GM12878 (cell line): Measurements from ENCODE around the gene COL4A1.

ENCODE experiments used
- BACH1 ChIP-seq: fragments of 450-650 bp; IDR thresholded peaks from 2 replicates; pipeline ENCODE4 v1.6.1; 2017; ENCODE audit warnings: mild to moderate bottlenecking, borderline replicate concordance
- BRCA1 ChIP-seq: IDR thresholded peaks from 2 replicates; pipeline ENCODE4 v1.6.1; 2011; ENCODE audit warnings: low read depth, low read length, improper control_type of control experiment
- CREB1 ChIP-seq: IDR thresholded peaks from 2 replicates; pipeline ENCODE4 v1.6.1; 2012; ENCODE audit warnings: low read depth, mild to moderate bottlenecking, inconsistent platforms
- GABPA ChIP-seq: IDR thresholded peaks from 2 replicates; pipeline ENCODE4 v1.6.1; 2014; ENCODE audit warnings: antibody characterized with exemption, low read depth, mild to moderate bottlenecking, inconsistent platforms
- JUNB ChIP-seq: IDR thresholded peaks from 2 replicates; pipeline ENCODE4 v1.6.1; 2016; ENCODE audit warnings: antibody characterized with exemption, mild to moderate bottlenecking
- KDM1A ChIP-seq: fragments of 200-600 bp; sonication (generic); IDR thresholded peaks from 2 replicates; pipeline ENCODE4 v1.6.1; 2016; ENCODE audit warnings: borderline replicate concordance
- MYC ChIP-seq: IDR thresholded peaks from 2 replicates; pipeline ENCODE4 v1.6.1; 2011; ENCODE audit warnings: mild to moderate bottlenecking, low read length, moderate library complexity, inconsistent platforms; ENCODE audit not compliant: insufficient read depth, insufficient replicate concordance, insufficient read length, severe bottlenecking
- RFX5 ChIP-seq: IDR thresholded peaks from 2 replicates; pipeline ENCODE4 v1.6.1; 2011; ENCODE audit warnings: low read depth, low read length, improper control_type of control experiment
- TF ChIP-seq, protein P1 (sequence below): fragments of 450-650 bp; formaldehyde crosslinking; IDR thresholded peaks from 2 replicates; pipeline ENCODE4 v1.4.0; 2020; ENCODE audit warnings: mild to moderate bottlenecking, moderate library complexity
- TF ChIP-seq, protein P2 (sequence below): IDR thresholded peaks from 2 replicates; pipeline ENCODE4 v1.6.1; 2011; ENCODE audit warnings: low read depth, low read length, improper control_type of control experiment, borderline replicate concordance

DNA sequence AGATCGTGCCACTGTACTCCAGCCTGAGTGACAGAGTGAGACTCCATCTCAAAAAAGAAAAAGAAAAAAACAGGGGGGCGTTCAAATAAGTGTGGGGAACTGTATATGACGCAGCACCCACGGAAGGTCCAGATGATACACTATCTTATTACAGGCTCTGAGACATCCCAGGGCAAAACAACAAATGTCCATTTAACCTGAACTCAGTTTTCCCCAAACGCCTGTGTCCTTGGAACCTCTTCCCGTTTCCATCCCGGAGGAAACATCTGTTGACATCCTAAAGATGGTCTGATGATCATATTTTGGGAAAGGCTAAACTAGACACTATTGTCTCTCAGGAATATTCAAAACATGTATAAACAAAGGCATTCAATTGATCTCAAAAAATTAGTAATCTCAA, 72.4 kb downstream of the COL4A1 start:
- TF ChIP-seq, protein P1, sequence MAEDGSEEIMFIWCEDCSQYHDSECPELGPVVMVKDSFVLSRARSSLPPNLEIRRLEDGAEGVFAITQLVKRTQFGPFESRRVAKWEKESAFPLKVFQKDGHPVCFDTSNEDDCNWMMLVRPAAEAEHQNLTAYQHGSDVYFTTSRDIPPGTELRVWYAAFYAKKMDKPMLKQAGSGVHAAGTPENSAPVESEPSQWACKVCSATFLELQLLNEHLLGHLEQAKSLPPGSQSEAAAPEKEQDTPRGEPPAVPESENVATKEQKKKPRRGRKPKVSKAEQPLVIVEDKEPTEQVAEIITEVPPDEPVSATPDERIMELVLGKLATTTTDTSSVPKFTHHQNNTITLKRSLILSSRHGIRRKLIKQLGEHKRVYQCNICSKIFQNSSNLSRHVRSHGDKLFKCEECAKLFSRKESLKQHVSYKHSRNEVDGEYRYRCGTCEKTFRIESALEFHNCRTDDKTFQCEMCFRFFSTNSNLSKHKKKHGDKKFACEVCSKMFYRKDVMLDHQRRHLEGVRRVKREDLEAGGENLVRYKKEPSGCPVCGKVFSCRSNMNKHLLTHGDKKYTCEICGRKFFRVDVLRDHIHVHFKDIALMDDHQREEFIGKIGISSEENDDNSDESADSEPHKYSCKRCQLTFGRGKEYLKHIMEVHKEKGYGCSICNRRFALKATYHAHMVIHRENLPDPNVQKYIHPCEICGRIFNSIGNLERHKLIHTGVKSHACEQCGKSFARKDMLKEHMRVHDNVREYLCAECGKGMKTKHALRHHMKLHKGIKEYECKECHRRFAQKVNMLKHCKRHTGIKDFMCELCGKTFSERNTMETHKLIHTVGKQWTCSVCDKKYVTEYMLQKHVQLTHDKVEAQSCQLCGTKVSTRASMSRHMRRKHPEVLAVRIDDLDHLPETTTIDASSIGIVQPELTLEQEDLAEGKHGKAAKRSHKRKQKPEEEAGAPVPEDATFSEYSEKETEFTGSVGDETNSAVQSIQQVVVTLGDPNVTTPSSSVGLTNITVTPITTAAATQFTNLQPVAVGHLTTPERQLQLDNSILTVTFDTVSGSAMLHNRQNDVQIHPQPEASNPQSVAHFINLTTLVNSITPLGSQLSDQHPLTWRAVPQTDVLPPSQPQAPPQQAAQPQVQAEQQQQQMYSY, result no peak
- no peak for TF ChIP-seq MYC
- TF ChIP-seq BRCA1, result no peak
- no peak for TF ChIP-seq JUNB
- TF ChIP-seq, protein P2, sequence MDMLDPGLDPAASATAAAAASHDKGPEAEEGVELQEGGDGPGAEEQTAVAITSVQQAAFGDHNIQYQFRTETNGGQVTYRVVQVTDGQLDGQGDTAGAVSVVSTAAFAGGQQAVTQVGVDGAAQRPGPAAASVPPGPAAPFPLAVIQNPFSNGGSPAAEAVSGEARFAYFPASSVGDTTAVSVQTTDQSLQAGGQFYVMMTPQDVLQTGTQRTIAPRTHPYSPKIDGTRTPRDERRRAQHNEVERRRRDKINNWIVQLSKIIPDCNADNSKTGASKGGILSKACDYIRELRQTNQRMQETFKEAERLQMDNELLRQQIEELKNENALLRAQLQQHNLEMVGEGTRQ, result no peak
- TF ChIP-seq GABPA, result no peak
- no peak for TF ChIP-seq RFX5
- no peak for TF ChIP-seq KDM1A
- TF ChIP-seq CREB1, result no peak
- no peak for TF ChIP-seq BACH1
